Neuron (in vitro differentiated cells): ENCODE data around the gene CFAP410.
"Not testable (repeated sequence)": the region's sequence is repeated elsewhere in the genome, so short reads cannot be mapped to it uniquely, and the experiment has no call there.

ENCODE experiments used
- H2AFZ ChIP-seq: one replicate; pipeline ENCODE4 v1.6.1; 2013; ENCODE audit warnings: low read depth, mild to moderate bottlenecking, inconsistent platforms, low read length, moderate library complexity
- H3K27me3 ChIP-seq: one replicate; pipeline ENCODE4 v1.6.1; 2013; ENCODE audit warnings: low read length; ENCODE audit not compliant: insufficient read depth
- H3K36me3 ChIP-seq: one replicate; pipeline ENCODE4 v1.6.1; 2013; ENCODE audit warnings: low read length; ENCODE audit not compliant: insufficient read depth
- H3K4me1 ChIP-seq: one replicate; pipeline ENCODE4 v1.6.1; 2013; ENCODE audit warnings: low read length; ENCODE audit not compliant: insufficient read depth
- H3K4me3 ChIP-seq: 2 replicates; pipeline ENCODE4 v1.5.1; 2013; ENCODE audit warnings: mild to moderate bottlenecking, low read length, moderate library complexity
- H3K9me3 ChIP-seq: one replicate; pipeline ENCODE4 v1.6.1; 2013; ENCODE audit warnings: low read length

The CFAP410 gene

DNA sequence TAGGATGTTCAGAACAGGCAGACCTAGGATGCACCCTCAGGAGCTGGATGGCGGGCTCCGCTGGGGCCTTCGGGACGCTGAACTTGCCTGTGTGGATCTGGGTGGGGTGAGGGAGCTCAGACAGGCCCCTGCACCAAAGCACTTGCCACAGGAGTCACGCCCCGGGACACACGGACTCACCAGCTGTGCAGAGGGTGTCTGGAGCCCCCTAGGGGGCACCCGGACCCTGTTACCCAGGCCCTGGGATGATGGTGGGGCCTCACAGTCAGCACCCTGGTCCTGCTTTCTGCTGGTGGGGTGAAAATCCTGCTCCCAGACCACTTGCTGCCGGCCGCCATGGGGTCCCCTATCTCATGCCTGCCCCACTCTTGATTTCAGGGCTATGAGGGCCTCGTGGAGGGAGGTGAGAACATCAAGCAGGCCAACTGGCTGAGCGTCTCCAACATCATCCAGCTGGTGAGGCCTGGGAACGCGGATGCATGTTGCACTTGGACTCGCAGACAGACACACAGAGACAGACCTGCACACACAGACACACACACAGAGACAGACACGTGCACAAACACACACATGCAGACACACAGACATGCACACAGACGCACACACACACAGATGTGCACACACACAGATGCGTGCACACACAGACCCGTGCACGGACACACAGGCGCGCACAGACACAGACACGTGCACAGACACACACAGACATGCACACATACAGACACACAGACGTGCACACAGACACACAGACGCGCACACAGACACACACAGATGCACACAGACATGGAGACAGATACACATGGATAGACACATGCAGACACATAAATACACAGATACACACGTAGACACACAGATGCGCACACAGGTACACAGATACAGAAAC is 28.3 kb downstream of the CFAP410 start:
- H3K36me3 ChIP-seq = peaks cover 36% of the 10 kb centered on the region

DNA sequence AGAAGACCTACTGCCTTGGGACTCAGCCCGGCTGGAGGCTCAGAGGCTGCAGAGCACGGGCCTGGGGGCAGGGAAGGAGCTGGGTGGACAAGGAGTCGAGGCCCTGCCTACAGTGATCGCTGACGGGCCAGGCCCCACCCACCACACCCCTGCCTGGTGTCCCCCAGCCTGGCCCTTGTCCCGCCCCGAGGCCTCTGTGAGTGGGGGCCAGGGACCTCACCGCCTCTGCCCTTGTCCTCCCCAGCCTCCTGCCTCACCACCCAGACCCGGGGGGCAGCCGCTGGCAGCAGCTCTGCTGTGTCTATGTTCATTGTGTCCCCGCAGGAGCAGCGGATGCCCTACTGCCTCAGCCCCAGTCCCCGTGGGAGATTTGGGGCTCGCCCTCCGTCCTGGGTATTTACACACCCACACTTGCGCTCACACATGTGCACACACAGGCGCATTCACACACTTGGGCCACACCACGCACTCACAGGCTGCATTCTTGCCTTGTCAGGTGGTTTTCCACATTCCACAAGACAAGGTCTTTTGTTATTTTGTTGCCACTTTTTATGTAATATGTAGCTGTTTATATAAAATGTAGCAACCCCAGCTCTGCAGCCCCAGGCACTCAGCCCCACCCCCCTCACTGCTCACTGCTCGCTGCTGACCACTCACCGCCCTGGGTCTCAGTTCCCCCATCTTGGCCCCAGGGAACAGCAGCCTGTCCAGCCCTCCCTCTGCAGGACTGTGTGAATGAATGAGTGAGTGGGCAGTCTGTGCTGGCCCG is 32.1 kb downstream of the CFAP410 start:
- Histone ChIP-seq H3K4me3 (no peak overlapping the region), H3K4me1 (peaks cover 42% of the 10 kb centered on the region), H3K36me3 (peaks cover 12% of the 10 kb centered on the region), H2AFZ (no peak overlapping the region), H3K9me3 (no peaks in the 10 kb centered on the region), H3K27me3 (no peaks in the 10 kb centered on the region)

More for the DNA sequence above, 28.3 kb downstream of the CFAP410 start:
- H3K4me1 ChIP-seq = peaks cover 24% of the 10 kb centered on the region
- no peak overlapping the region for H3K4me3 ChIP-seq
- H3K27me3 ChIP-seq = no peaks in the 10 kb centered on the region
- H2AFZ ChIP-seq = no peak overlapping the region
- no peaks in the 10 kb centered on the region for H3K9me3 ChIP-seq

DNA sequence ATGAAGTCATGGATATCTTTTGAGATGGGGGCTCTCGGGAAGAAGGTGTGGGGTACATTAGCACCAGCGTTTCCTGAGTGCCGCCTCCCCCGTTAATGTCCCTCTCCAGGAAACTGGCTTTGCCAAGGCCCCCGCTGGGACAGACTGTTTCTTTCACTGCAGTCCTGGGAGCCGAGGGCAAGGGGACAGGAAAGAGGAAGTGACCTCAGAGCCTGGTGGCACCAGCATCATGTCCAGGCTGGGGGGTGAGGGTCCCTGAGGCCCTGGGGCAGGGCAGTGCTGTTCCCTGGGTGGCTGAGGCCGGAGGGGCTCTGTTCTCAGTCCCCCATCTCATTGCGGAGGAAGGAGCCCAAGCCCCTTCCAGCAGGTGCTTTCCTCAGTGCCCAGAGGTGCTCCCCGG is 33.5 kb downstream of the CFAP410 start:
- Histone ChIP-seq H3K4me1 (peaks cover 50% of the 10 kb centered on the region), H3K9me3 (no peaks in the 10 kb centered on the region), H3K27me3 (no peaks in the 10 kb centered on the region), H3K36me3 (no peaks in the 10 kb centered on the region), H3K4me3 (no peak overlapping the region), H2AFZ (no peak overlapping the region)

DNA sequence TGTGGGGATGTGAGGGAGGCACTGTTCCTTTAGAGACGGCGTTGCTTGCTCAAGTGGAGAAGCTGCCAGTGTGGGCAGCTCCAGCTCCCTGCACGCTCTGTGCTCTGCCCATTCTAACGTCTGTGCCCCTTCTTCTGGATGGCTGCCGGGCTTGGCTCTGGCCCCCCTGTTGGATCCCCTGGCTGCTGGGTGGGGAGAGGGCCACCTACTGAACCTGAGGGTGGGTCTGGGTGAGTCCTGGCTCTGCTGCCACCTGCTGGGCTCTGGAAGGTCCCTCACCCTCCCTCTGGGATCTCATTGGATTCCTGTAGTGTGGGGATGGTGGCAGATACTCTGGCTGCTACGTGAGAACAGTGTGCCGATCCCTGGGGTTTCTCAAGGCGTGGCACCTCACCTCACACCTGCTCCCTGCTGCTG is 34.3 kb downstream of the CFAP410 start:
- no peaks in the 10 kb centered on the region for H3K9me3 ChIP-seq
- H2AFZ ChIP-seq = no peak overlapping the region
- peaks cover 52% of the 10 kb centered on the region for H3K4me1 ChIP-seq
- no peaks in the 10 kb centered on the region for H3K36me3 ChIP-seq
- H3K4me3 ChIP-seq = no peak overlapping the region
- H3K27me3 ChIP-seq = no peaks in the 10 kb centered on the region

DNA sequence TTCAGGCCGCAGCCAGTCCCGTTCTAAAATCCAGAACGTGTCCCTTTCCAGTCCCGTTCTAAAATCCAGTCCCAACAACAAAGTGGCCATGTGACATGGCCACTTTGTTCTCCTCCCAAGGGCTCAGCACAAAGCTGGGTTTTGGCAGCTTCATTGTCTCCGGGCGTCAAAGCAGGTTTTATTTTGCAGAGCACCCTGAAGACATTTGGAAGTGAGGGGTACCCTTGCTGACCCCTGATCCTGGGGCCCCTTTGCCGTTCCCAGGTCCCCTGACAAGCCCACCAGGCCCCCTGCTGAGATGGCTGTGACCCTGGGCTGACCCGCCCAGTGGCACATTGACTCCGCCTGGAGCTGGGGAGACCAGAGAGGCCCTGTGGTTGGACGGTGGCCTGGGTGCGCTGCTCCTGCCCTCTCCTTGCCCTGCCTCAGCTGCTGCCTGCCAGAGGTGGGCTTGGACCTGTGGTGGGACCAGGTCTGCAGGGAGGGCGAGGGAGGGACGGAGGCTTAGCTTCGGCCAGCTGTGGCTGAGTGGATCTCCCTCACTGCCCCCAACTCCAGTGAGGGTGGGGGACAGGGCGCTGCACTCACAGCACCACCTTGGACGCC is 35.1 kb downstream of the CFAP410 start:
- peaks cover 52% of the 10 kb centered on the region for H3K4me1 ChIP-seq
- no peaks in the 10 kb centered on the region for H3K36me3 ChIP-seq
- no peak overlapping the region for H3K4me3 ChIP-seq
- H3K9me3 ChIP-seq = no peaks in the 10 kb centered on the region
- no peak overlapping the region for H2AFZ ChIP-seq
- no peaks in the 10 kb centered on the region for H3K27me3 ChIP-seq

DNA sequence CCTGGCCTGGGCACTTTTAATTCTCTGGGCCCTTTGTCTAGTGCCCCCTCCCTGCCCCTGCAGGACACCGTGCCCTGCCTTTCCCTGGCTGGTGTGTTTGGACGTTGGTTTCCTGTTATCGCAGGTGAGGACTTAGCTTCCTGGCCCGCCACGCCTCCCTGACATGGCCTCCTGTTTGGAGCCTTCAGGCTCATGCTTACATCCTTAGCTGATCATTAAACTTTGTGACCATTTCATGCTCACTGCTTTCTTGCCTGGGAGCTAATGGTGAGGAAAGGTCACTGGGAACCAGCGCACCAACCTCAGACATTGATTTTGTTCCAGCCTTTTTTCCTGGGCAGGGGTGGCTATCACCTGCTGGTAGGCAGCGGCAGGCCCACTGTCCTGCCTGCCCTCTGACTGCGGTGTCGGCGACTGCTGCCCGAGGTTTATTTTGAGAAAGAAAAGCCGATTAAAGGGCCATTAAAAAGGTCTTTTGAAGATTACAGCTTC is 35.7 kb downstream of the CFAP410 start:
- Histone ChIP-seq H3K4me1 (peaks cover 48% of the 10 kb centered on the region), H3K36me3 (no peaks in the 10 kb centered on the region), H3K4me3 (no peak overlapping the region), H3K27me3 (no peaks in the 10 kb centered on the region), H2AFZ (no peak overlapping the region), H3K9me3 (no peaks in the 10 kb centered on the region)

DNA sequence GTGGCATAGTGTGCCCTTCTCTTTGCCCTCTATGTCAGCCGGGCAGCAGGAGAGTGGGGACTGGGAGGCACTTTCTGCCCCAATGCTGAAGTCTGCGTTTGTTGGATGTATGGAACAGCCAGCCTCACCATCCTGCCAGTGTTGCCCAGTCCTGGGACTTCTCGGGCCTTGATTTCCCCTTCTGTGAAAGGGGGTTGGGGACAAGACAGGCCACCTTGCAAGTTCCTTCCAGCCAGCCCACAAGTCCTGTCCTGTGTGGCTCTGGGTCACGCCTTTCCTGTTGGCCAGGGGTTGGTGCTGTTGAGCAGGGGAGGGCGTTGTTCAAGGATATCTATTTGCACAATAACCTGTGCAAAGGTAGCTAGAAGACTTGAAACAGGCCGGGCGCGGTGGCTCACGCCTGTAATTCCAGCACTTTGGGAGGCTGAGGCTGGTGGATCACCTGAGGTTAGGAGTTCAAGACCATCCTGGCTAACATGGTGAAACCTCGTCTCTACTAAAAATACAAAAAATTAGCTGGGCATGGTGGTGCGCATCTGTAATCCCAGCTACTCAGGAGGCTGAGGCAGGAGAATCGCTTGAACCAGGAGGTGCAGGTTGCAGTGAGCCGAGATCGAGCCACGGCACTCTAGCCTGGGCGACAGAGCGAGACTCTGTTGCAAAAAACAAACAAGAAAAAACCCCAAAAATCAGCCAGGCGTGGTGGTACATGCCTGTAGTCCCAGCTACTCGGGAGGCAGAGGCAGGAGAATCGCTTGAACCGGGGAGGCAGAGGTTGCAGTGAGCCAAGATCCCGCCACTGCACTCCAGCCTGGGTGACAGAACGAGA is 36.4 kb downstream of the CFAP410 start:
- not testable (repeated sequence) for H3K36me3 ChIP-seq, H3K4me3 ChIP-seq, H3K9me3 ChIP-seq, H3K27me3 ChIP-seq, H2AFZ ChIP-seq
- H3K4me1 ChIP-seq = peaks cover 46% of the 10 kb centered on the region

DNA sequence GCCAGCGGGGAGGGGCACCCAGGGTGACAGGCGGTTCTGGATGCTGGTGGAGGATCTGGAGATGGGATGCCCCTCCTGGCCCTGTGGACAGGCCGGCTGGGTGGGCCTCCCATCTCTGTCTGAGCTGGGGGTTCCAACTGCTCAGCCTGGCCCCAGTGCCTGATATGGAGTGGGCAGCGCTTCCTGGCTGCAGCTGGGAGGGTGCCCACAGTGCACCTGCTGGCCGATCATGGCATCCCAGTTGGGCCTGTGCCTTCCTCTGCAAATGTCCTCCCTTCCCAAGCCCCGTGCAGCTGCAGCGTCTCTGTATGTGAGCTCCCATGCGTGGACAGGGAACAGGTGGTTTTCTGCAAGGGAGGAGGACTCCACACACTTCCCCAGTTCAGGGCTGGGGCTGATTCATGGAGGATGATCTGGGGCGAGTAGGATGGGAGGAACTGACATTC is 37.2 kb downstream of the CFAP410 start:
- Histone ChIP-seq H3K4me3 (no peak overlapping the region), H2AFZ (no peak overlapping the region), H3K9me3 (no peaks in the 10 kb centered on the region), H3K4me1 (peaks cover 39% of the 10 kb centered on the region), H3K27me3 (no peaks in the 10 kb centered on the region), H3K36me3 (no peaks in the 10 kb centered on the region)

DNA sequence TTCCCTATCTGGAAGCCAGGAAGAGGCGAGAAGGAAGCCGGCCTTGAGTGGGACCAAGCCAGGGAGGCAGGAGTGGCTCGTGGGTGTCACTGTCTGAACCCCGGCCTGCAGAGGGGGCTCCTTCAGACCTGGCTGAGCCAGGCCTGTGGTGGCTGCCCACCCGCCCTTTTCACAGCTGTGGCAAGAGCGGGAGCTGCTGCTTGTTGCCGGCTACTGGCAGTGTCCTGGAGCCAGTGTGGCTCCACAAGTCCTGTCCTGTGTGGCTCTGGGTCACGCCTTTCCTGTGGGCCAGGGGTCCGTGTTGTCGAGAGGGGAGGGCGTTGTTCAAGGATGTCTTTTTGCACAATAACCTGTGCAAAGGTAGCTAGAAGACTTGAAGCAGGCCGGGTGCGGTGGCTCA is 38.0 kb downstream of the CFAP410 start:
- Histone ChIP-seq H3K36me3 (no peaks in the 10 kb centered on the region), H3K9me3 (no peaks in the 10 kb centered on the region), H2AFZ (no peak overlapping the region), H3K4me3 (peak overlapping the region; percentile 63), H3K27me3 (no peaks in the 10 kb centered on the region), H3K4me1 (peaks cover 34% of the 10 kb centered on the region)

DNA sequence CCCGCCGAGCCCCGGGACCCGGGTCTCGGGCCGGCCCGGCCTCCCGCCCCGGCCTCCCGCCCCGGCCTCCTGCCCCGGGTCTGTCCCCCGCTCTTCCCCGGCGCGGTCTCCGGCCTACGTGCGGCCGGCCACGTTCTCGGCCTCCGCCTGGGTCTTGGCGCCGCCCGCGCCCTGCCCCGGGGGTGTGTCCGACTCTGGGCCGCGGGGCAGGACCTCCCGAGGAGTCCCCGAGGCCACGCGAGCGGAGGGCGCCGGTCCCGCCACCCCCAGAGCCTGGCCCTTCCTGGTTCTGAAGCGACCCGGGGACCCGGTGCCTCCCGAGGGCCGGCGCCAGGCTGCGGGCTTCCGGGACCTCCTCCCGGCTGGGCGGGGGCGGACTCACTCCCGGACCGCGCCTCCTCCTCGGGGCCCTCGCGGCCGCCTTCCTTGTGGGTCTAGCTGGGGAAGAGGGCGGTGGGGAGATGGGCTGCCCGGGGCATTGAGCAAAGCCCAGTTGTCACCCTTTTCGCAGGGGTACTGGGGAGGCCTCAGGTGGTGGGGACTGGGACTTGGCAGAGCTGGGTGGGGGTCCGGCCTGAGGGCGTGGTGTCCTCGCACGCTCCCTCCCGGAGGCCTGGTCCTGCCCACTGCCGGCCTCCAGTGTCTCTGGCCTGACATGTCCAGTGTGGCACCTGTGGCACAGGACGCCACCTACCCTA is 38.8 kb downstream of the CFAP410 start:
- Histone ChIP-seq H3K4me3 (peak overlapping the region; percentile 63), H3K4me1 (peaks cover 40% of the 10 kb centered on the region), H3K27me3 (no peaks in the 10 kb centered on the region), H3K36me3 (no peaks in the 10 kb centered on the region), H2AFZ (no peak overlapping the region), H3K9me3 (no peaks in the 10 kb centered on the region)

DNA sequence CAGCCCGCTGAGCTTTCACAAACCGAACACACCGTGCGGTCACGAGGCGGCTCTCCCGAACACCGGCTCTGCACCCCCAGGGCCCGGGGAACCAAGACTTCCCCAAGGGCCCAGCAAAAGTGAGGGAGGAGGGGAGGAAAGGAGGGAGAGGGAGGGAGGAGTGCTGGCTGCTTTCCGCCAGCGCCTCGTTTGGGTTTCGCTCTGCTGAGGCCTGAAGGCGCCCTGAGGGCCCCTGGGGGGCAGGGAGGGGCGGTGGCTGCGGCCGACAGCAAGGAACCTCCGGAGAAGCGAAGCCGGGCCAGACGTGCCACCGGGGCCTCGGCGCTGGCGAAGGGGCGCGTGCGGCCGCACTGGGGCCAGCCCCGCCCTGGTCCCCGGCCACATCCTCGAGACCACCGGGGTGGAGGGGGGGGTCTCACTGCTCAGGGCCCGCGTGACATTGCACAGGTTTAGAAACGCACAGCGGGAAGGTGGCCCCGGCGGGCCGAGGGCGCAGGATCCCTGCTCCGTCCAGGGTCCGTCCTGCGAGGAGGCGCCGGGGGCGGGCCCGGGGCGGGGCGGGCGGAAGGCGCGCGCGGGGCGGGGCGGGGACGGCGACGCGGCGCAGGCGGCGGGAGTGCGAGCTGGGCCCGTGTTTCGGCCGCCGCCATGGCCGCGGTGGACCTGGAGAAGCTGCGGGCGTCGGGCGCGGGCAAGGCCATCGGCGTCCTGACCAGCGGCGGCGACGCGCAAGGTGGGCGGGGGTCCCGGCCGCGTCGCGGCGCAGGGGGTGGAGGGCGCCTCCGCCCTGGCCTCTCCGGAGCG is 39.5 kb downstream of the CFAP410 start, which contains the start of gene PFKL:
PFKL (plus strand) TSS at position 596 of the 804 bp plus-strand sequence; CDS start at position 649, 53 bp downstream.
- Histone ChIP-seq H3K36me3 (no peaks in the 10 kb centered on the region), H3K27me3 (peaks cover 5% of the 10 kb centered on the region), H3K9me3 (no peaks in the 10 kb centered on the region), H2AFZ (peak within 1 kb of the TSS; percentile 81), H3K4me3 (peak within 1 kb of the TSS; percentile 63), H3K4me1 (peaks cover 42% of the 10 kb centered on the region)
